Mesenchymal stem cell (in vitro differentiated cells and primary cell): ENCODE results near the gene THEM4.

Experiments
- DNase-seq: peaks from one replicate; pipeline ENCODE4 v3.0.0-alpha.2; 2013
- H2AFZ ChIP-seq: one replicate; pipeline ENCODE4 v1.6.1; 2013; ENCODE audit warnings: low read depth, mild to moderate bottlenecking, control low read depth, inconsistent platforms, low read length, moderate library complexity
- H2AK5ac ChIP-seq: 2 replicates; pipeline ENCODE4 v1.6.1; 2013; ENCODE audit warnings: low read length, moderate library complexity, mild to moderate bottlenecking, inconsistent platforms; ENCODE audit not compliant: severe bottlenecking
- H2BK120ac ChIP-seq: one replicate; pipeline ENCODE4 v1.6.1; 2013; ENCODE audit warnings: low read depth, mild to moderate bottlenecking, inconsistent platforms, low read length, moderate library complexity
- H2BK12ac ChIP-seq, 2 experiments: one replicate each; pipeline ENCODE4 v1.6.1; 2013; ENCODE audit warnings: inconsistent platforms in 2 of 2, low read length in 2 of 2, mild to moderate bottlenecking in 2 of 2, moderate library complexity in 2 of 2, control low read depth in 1 of 2
- H2BK15ac ChIP-seq: one replicate; pipeline ENCODE4 v1.6.1; 2013; ENCODE audit warnings: mild to moderate bottlenecking, low read depth, inconsistent platforms; ENCODE audit not compliant: poor library complexity, severe bottlenecking
- H2BK5ac ChIP-seq: 2 replicates; pipeline ENCODE4 v1.6.1; 2013; ENCODE audit warnings: low read depth, mild to moderate bottlenecking, low read length, control low read depth, inconsistent platforms; ENCODE audit not compliant: poor library complexity, severe bottlenecking
- H3K14ac ChIP-seq, 2 experiments: one replicate each; pipeline ENCODE4 v1.6.1; 2013; ENCODE audit warnings: inconsistent platforms in 2 of 2, low read length in 2 of 2, control low read depth in 1 of 2, mild to moderate bottlenecking in 1 of 2, moderate library complexity in 1 of 2
- H3K18ac ChIP-seq, 2 experiments: one replicate each; pipeline ENCODE4 v1.6.1; 2013; ENCODE audit warnings: inconsistent platforms in 2 of 2, low read length in 2 of 2, control low read depth in 1 of 2, low read depth in 1 of 2, mild to moderate bottlenecking in 1 of 2
- H3K23ac ChIP-seq, 2 experiments: one replicate each; pipeline ENCODE4 v1.6.1; 2013; ENCODE audit warnings: inconsistent platforms in 2 of 2, low read length in 2 of 2, mild to moderate bottlenecking in 2 of 2, moderate library complexity in 2 of 2, control low read depth in 1 of 2
- H3K27ac ChIP-seq: 2 replicates; pipeline ENCODE4 v1.5.1; 2013; ENCODE audit warnings: mild to moderate bottlenecking, moderate library complexity, low read length, control low read depth, inconsistent platforms; ENCODE audit not compliant: poor library complexity, severe bottlenecking
- H3K27me3 ChIP-seq, 2 experiments: 2 replicates each; pipeline versions ENCODE4 v1.6.1 to v1.7.0; 2013; ENCODE audit warnings: low read length in 2 of 2, mild to moderate bottlenecking in 2 of 2, moderate library complexity in 2 of 2, control low read depth in 1 of 2, inconsistent platforms in 1 of 2; ENCODE audit not compliant: control insufficient read depth in 1 of 2, insufficient read depth in 1 of 2
- H3K36me3 ChIP-seq, 2 experiments: 2 replicates each; pipeline versions ENCODE4 v1.6.1 to v1.7.0; 2013; ENCODE audit warnings: low read length in 2 of 2, control low read depth in 1 of 2, inconsistent platforms in 1 of 2, low read depth in 1 of 2, mild to moderate bottlenecking in 1 of 2; ENCODE audit not compliant: insufficient read depth in 2 of 2, control insufficient read depth in 1 of 2
- H3K4ac ChIP-seq, 2 experiments: one replicate each; pipeline ENCODE4 v1.6.1; 2013; ENCODE audit warnings: inconsistent platforms in 2 of 2, low read length in 2 of 2, mild to moderate bottlenecking in 2 of 2, moderate library complexity in 2 of 2, control low read depth in 1 of 2, low read depth in 1 of 2
- H3K4me1 ChIP-seq: 2 replicates; pipeline ENCODE4 v1.6.1; 2013; ENCODE audit warnings: low read depth, low read length, control low read depth; ENCODE audit not compliant: control insufficient read depth, insufficient read depth
- H3K4me2 ChIP-seq: 2 replicates; pipeline ENCODE4 v1.6.1; 2013; ENCODE audit warnings: low read length, mild to moderate bottlenecking, inconsistent platforms; ENCODE audit not compliant: poor library complexity, severe bottlenecking
- H3K4me3 ChIP-seq, 2 experiments: 2 replicates each; pipeline versions ENCODE4 v1.5.1 to v1.7.0; 2013; ENCODE audit warnings: low read length in 2 of 2, mild to moderate bottlenecking in 2 of 2, control low read depth in 1 of 2, low read depth in 1 of 2; ENCODE audit not compliant: insufficient read depth in 1 of 2
- H3K79me1 ChIP-seq: replicated peaks from 2 replicates; pipeline ENCODE4 v1.6.1; 2013; ENCODE audit warnings: mild to moderate bottlenecking, control low read depth, low read length, inconsistent platforms; ENCODE audit not compliant: poor library complexity, severe bottlenecking
- H3K9ac ChIP-seq: 2 replicates; pipeline ENCODE4 v1.7.0; 2013; ENCODE audit warnings: mild to moderate bottlenecking, low read length, moderate library complexity
- H3K9me3 ChIP-seq: 2 replicates; pipeline ENCODE4 v1.7.0; 2013; ENCODE audit warnings: mild to moderate bottlenecking, low read length; ENCODE audit not compliant: control insufficient read depth
- H4K8ac ChIP-seq: one replicate; pipeline ENCODE4 v1.6.1; 2013; ENCODE audit warnings: inconsistent platforms, mild to moderate bottlenecking, low read length, moderate library complexity
- H4K91ac ChIP-seq: one replicate; pipeline ENCODE4 v1.6.1; 2013; ENCODE audit warnings: mild to moderate bottlenecking, low read length, inconsistent platforms
- WGBS: methylation state at CpG from one replicate; pipeline ENCODE4 v1.1.7; 2013; ENCODE audit warnings: mixed read lengths; 5-methylcytosine and 5-hydroxymethylcytosine counted together

The THEM4 gene

GRCh38 chr1:151860504-151861187, 48.7 kb downstream of the THEM4 start:
- no peak overlapping the region for H2BK12ac ChIP-seq
- H2BK120ac ChIP-seq, result no peak overlapping the region
- no peak overlapping the region for H2BK15ac ChIP-seq
- H3K9ac ChIP-seq, result no peak overlapping the region
- H3K27ac ChIP-seq, result no peak overlapping the region
- no peak overlapping the region for H4K8ac ChIP-seq
- no peaks in the 10 kb centered on the region for H3K36me3 ChIP-seq
- no peak overlapping the region for H4K91ac ChIP-seq
- no peak overlapping the region for H2BK5ac ChIP-seq
- no peak overlapping the region for H2AK5ac ChIP-seq
- H2AFZ ChIP-seq, result no peak overlapping the region
- H3K4me3 ChIP-seq, result no peak overlapping the region
- no peaks in the 10 kb centered on the region for H3K9me3 ChIP-seq
- no peaks in the 10 kb centered on the region for H3K79me1 ChIP-seq
- no peaks in the 10 kb centered on the region for H3K4me1 ChIP-seq
- peaks cover 0 to 25% of the 10 kb centered on the region in 2 experiments for H3K27me3 ChIP-seq
- H3K4ac ChIP-seq, result no peak overlapping the region
- no peak overlapping the region for H3K18ac ChIP-seq
- no peak overlapping the region for H3K23ac ChIP-seq
- H3K14ac ChIP-seq, result no peak overlapping the region
- H3K4me2 ChIP-seq, result no peak overlapping the region
- no peak for DNase-seq
- WGBS, result 55% methylated on average over 7 of the region's 7 CpGs

GRCh38 chr1:151859891-151860293, 49.4 kb downstream of the THEM4 start:
- Histone ChIP-seq H3K27ac (no peak overlapping the region), H3K4me2 (no peak overlapping the region), H4K91ac (no peak overlapping the region), H2AK5ac (no peak overlapping the region), H3K4me3 (no peak overlapping the region), H3K9ac (no peak overlapping the region), H2BK15ac (no peak overlapping the region), H4K8ac (no peak overlapping the region), H3K4ac (no peak overlapping the region), H3K79me1 (no peaks in the 10 kb centered on the region), H2BK120ac (no peak overlapping the region), H2AFZ (no peak overlapping the region), H3K14ac (peak overlapping the region in 1 of 2 experiments; percentile 18), H3K4me1 (no peaks in the 10 kb centered on the region), H3K23ac (no peak overlapping the region), H3K36me3 (no peaks in the 10 kb centered on the region), H3K9me3 (no peaks in the 10 kb centered on the region), H3K18ac (no peak overlapping the region), H2BK12ac (no peak overlapping the region), H2BK5ac (no peak overlapping the region), H3K27me3 (peaks cover 0 to 23% of the 10 kb centered on the region in 2 experiments)
- DNase-seq, result no peak
- 85% methylated on average over 6 of the region's 6 CpGs for WGBS

GRCh38 chr1:151858886-151859665, 50.2 kb downstream of the THEM4 start:
- Histone ChIP-seq H4K91ac (no peak overlapping the region), H3K4me3 (no peak overlapping the region), H2BK15ac (no peak overlapping the region), H4K8ac (no peak overlapping the region), H3K4me1 (no peaks in the 10 kb centered on the region), H3K23ac (no peak overlapping the region), H2AFZ (no peak overlapping the region), H2BK5ac (no peak overlapping the region), H3K27me3 (peaks cover 0 to 21% of the 10 kb centered on the region in 2 experiments), H3K4ac (no peak overlapping the region), H3K9ac (no peak overlapping the region), H3K79me1 (no peaks in the 10 kb centered on the region), H3K9me3 (no peaks in the 10 kb centered on the region), H3K27ac (no peak overlapping the region), H3K18ac (no peak overlapping the region), H2BK120ac (no peak overlapping the region), H2BK12ac (no peak overlapping the region), H3K14ac (no peak overlapping the region), H3K36me3 (no peaks in the 10 kb centered on the region), H2AK5ac (no peak overlapping the region), H3K4me2 (no peak overlapping the region)
- 82% methylated on average over 6 of the region's 6 CpGs for WGBS
- DNase-seq, result no peak

- H2BK12ac ChIP-seq, result no peak overlapping the region
- H2BK120ac ChIP-seq, result no peak overlapping the region
- 78% methylated on average over 3 of the region's 3 CpGs for WGBS
- H2BK5ac ChIP-seq, result no peak overlapping the region
- DNase-seq, result no peak
- peaks cover 4 to 23% of the 10 kb centered on the region in 2 experiments for H3K27me3 ChIP-seq
- H2BK15ac ChIP-seq, result no peak overlapping the region
- H4K8ac ChIP-seq, result no peak overlapping the region
- no peaks in the 10 kb centered on the region for H3K36me3 ChIP-seq
- H3K14ac ChIP-seq, result no peak overlapping the region
- H2AFZ ChIP-seq, result no peak overlapping the region
- H3K23ac ChIP-seq, result no peak overlapping the region
- no peak overlapping the region for H3K9ac ChIP-seq
- H3K4me1 ChIP-seq, result no peaks in the 10 kb centered on the region
- no peak overlapping the region for H3K27ac ChIP-seq
- no peak overlapping the region for H2AK5ac ChIP-seq
- H3K4ac ChIP-seq, result no peak overlapping the region
- H3K9me3 ChIP-seq, result no peaks in the 10 kb centered on the region
- H4K91ac ChIP-seq, result no peak overlapping the region
- no peak overlapping the region for H3K4me3 ChIP-seq
- no peak overlapping the region for H3K18ac ChIP-seq
- no peak overlapping the region for H3K4me2 ChIP-seq
- no peaks in the 10 kb centered on the region for H3K79me1 ChIP-seq
Observed at GRCh38 chr1:151858030-151858746, 51.1 kb downstream of the THEM4 start.
